HEK293T (cell line): ENCODE results near the gene LRRC8A.

Experiments
- ARNT ChIP-seq: fragments of 450-650 bp; IDR thresholded peaks from 2 replicates; pipeline ENCODE4 v1.6.1; 2017; ENCODE audit warnings: mild to moderate bottlenecking
- BHLHE40 ChIP-seq: fragments of 450-650 bp; IDR thresholded peaks from 2 replicates; pipeline ENCODE4 v1.6.1; 2016; ENCODE audit warnings: mild to moderate bottlenecking, moderate library complexity, borderline replicate concordance
- CTBP1 ChIP-seq: fragments of 450-650 bp; IDR thresholded peaks from 2 replicates; pipeline ENCODE4 v1.6.1; 2016; ENCODE audit warnings: borderline replicate concordance
- FOXM1 ChIP-seq: fragments of 450-650 bp; IDR thresholded peaks from 2 replicates; pipeline ENCODE4 v1.6.1; 2017; ENCODE audit warnings: mild to moderate bottlenecking, borderline replicate concordance
- L3MBTL2 ChIP-seq: fragments of 450-650 bp; conservative IDR thresholded peaks from 2 replicates; pipeline ENCODE4 v1.6.1; 2016; ENCODE audit warnings: mild to moderate bottlenecking
- NFRKB ChIP-seq: fragments of 450-650 bp; IDR thresholded peaks from 2 replicates; pipeline ENCODE4 v1.6.1; 2016; ENCODE audit warnings: mild to moderate bottlenecking, moderate library complexity
- SUZ12 ChIP-seq: fragments of 450-650 bp; IDR thresholded peaks from 2 replicates; pipeline ENCODE4 v1.6.1; 2016; ENCODE audit warnings: mild to moderate bottlenecking
- TARDBP ChIP-seq: fragments of 450-650 bp; IDR thresholded peaks from 2 replicates; pipeline ENCODE4 v1.6.1; 2016
- TF ChIP-seq, protein P1 (sequence below): fragments of 450-650 bp; IDR thresholded peaks from 2 replicates; pipeline ENCODE4 v1.6.1; 2016

DNA sequence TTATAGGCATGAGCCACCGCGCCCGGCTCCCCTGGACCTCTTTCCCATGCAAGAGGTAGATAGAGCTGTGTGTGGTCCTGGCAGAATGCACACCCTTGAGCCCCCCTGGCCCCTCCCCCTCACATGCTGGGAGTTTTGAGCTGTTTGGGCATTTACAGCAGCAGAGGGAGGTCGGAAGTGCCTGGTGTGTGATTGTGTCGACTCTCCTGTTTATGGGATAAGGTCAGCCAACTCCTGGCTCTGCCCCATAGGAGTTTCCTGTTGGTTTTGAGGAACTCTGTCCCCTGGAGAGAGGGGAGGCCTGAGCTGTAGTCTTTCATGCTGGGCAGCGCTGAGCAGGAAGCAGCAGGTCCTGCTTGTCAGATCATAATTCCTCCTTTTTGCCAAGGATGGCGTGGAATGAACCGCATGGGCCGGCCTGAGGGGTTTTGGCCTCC is 6.0 kb downstream of the LRRC8A start:
- TF ChIP-seq SUZ12 (no peak), BHLHE40 (no peak), CTBP1 (no peak), FOXM1 (no peak), TARDBP (no peak), L3MBTL2 (no peak), NFRKB (no peak), ARNT (no peak)
- TF ChIP-seq, protein P1, sequence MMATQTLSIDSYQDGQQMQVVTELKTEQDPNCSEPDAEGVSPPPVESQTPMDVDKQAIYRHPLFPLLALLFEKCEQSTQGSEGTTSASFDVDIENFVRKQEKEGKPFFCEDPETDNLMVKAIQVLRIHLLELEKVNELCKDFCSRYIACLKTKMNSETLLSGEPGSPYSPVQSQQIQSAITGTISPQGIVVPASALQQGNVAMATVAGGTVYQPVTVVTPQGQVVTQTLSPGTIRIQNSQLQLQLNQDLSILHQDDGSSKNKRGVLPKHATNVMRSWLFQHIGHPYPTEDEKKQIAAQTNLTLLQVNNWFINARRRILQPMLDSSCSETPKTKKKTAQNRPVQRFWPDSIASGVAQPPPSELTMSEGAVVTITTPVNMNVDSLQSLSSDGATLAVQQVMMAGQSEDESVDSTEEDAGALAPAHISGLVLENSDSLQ = no peak
